Endothelial cell (in vitro differentiated cells): ENCODE data around the gene CMTM2. TPM values are rescaled to one million over a fixed set of nuclear protein-coding genes. Genes with fewer than 3 reads are reported as not detected.

Experiments
- DNase-seq: peaks from one replicate; pipeline ENCODE4 v3.0.0; 2021; ENCODE audit warnings: low spot score
- H3K27ac Mint-ChIP-seq: one replicate; pipeline ENCODE4 v1.8.0; 2021; ENCODE audit warnings: mixed read lengths, inconsistent platforms; ENCODE audit not compliant: unreplicated experiment
- H3K27me3 Mint-ChIP-seq: one replicate; pipeline ENCODE4 v1.8.0; 2021; ENCODE audit warnings: mild to moderate bottlenecking, moderate library complexity, mixed read lengths, inconsistent platforms; ENCODE audit not compliant: unreplicated experiment
- H3K36me3 Mint-ChIP-seq: one replicate; pipeline ENCODE4 v1.8.0; 2021; ENCODE audit warnings: mild to moderate bottlenecking, low read depth, mixed read lengths, inconsistent platforms; ENCODE audit not compliant: unreplicated experiment
- H3K4me1 Mint-ChIP-seq: one replicate; pipeline ENCODE4 v1.8.0; 2021; ENCODE audit warnings: mild to moderate bottlenecking, mixed read lengths, inconsistent platforms; ENCODE audit not compliant: unreplicated experiment
- H3K4me3 Mint-ChIP-seq: one replicate; pipeline ENCODE4 v1.8.0; 2021; ENCODE audit warnings: mild to moderate bottlenecking, mixed read lengths, inconsistent platforms; ENCODE audit not compliant: unreplicated experiment
- H3K9me3 Mint-ChIP-seq: one replicate; pipeline ENCODE4 v1.8.0; 2021; ENCODE audit warnings: mixed read lengths, inconsistent platforms; ENCODE audit not compliant: unreplicated experiment
- CTCF ChIP-seq: fragments of 200-600 bp; sonication (generic); IDR thresholded peaks from one replicate; pipeline ENCODE4 v1.5.0; 2021; ENCODE audit warnings: antibody characterized with exemption; ENCODE audit not compliant: unreplicated experiment
- total RNA-seq: library from RNA; stranded (reverse); fragmentation: NEBNext Ultra II Directional; extraction: Animal tissue kit (Norgen Biotek cat#: 25700); gene quantifications from one replicate; pipeline ENCODE4 v1.2.1, GENCODE V29; 2021; ENCODE audit not compliant: unreplicated experiment

CMTM2 gene
- total RNA-seq, 1 donor from 2014 or later = 2.1 TPM

- Mint-ChIP-seq H3K9me3 (no peaks in the 10 kb centered on the region), H3K4me3 (no peak overlapping the region), H3K27ac (no peak overlapping the region), H3K4me1 (peaks cover 24% of the 10 kb centered on the region), H3K27me3 (peaks cover 7% of the 10 kb centered on the region), H3K36me3 (peaks cover 26% of the 10 kb centered on the region)
- no peak for TF ChIP-seq CTCF
- DNase-seq = no peak
Measured at GRCh38 chr16:66614161-66614802, 35.0 kb downstream of the CMTM2 start.

DNA sequence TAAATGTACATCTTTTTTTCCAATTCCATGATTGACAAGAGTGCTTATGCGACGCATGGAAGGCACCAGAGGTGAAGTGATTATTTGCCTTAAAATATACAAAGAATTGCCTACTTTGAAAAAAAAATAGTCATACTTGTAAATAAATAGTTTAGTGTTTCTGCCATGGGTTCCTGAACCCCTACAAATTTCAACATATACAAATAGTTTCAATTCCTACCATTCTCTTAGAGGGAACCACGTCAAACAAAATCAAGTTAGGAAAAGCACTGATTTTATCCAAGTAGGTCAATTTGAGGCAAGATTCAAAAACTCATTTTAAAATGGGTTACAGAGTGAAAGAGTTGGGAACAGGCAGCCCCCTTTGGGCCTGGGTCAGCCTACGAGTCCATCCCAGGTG is 36.9 kb downstream of the CMTM2 start:
- no peaks in the 10 kb centered on the region for H3K9me3 Mint-ChIP-seq
- H3K27ac Mint-ChIP-seq = no peak overlapping the region
- H3K4me1 Mint-ChIP-seq = peaks cover 15% of the 10 kb centered on the region
- peaks cover 7% of the 10 kb centered on the region for H3K27me3 Mint-ChIP-seq
- no peak overlapping the region for H3K4me3 Mint-ChIP-seq
- TF ChIP-seq CTCF = no peak
- no peak for DNase-seq
- H3K36me3 Mint-ChIP-seq = peaks cover 11% of the 10 kb centered on the region

- peaks cover 6% of the 10 kb centered on the region for H3K36me3 Mint-ChIP-seq
- no peak for DNase-seq
- H3K27ac Mint-ChIP-seq = no peak overlapping the region
- no peak overlapping the region for H3K4me3 Mint-ChIP-seq
- peaks cover 6% of the 10 kb centered on the region for H3K27me3 Mint-ChIP-seq
- H3K9me3 Mint-ChIP-seq = no peaks in the 10 kb centered on the region
- peaks cover 15% of the 10 kb centered on the region for H3K4me1 Mint-ChIP-seq
- TF ChIP-seq CTCF = no peak
Measured at GRCh38 chr16:66616592-66616991, 37.3 kb downstream of the CMTM2 start.

DNA sequence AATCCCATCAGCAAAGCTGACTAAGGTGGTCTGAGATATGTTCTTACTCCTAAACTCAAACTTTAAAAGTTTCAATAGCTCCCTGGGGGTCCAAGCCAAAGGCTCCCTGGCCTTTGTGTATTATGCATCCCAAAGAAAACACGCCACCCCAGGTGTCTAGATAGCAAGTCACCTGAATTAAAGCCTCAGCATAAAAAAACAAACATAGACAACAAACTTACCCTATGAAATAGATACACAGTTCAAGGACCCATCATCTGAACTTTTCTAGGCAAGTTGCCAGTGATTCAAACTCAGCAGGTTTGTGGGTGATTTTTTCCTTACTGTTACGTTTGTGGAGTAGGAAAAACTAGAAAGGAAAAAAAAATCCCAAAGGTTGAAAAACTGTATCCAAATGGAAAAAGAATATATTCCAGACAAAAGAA is 37.8 kb downstream of the CMTM2 start:
- Mint-ChIP-seq H3K4me3 (no peak overlapping the region), H3K27me3 (peaks cover 6% of the 10 kb centered on the region), H3K27ac (no peak overlapping the region), H3K4me1 (peaks cover 15% of the 10 kb centered on the region), H3K36me3 (peaks cover 4% of the 10 kb centered on the region), H3K9me3 (no peaks in the 10 kb centered on the region)
- DNase-seq = no peak
- no peak for TF ChIP-seq CTCF

DNA sequence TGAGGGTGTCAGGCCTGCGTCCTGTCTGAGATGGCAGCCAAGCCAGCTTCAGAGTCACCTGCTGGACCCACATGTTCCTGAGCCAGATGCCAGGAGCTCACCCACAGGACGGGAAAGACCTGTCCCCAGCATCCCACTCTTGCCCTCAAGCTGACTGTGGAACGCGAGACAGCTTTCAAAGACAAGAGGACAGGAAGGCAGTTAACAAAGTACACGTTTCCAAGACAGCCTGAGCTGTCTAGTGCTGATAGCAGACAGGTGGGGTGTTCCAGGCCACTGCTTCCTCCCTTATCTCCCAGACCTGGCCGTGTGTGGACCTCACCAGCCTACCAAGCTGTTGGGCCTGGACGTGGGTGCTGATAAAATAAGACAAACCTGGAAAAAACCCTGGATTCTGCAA is 38.5 kb downstream of the CMTM2 start:
- Mint-ChIP-seq H3K36me3 (peaks cover 4% of the 10 kb centered on the region), H3K4me1 (peaks cover 15% of the 10 kb centered on the region), H3K27ac (peak overlapping the region; percentile 76)

More for the DNA sequence above, 38.5 kb downstream of the CMTM2 start:
- H3K4me3 Mint-ChIP-seq = no peak overlapping the region
- peaks cover 4% of the 10 kb centered on the region for H3K27me3 Mint-ChIP-seq
- no peak for DNase-seq
- H3K9me3 Mint-ChIP-seq = no peaks in the 10 kb centered on the region
- no peak for TF ChIP-seq CTCF
